Measurements from ENCODE around the gene RGS16.

The RGS16 gene

DNA sequence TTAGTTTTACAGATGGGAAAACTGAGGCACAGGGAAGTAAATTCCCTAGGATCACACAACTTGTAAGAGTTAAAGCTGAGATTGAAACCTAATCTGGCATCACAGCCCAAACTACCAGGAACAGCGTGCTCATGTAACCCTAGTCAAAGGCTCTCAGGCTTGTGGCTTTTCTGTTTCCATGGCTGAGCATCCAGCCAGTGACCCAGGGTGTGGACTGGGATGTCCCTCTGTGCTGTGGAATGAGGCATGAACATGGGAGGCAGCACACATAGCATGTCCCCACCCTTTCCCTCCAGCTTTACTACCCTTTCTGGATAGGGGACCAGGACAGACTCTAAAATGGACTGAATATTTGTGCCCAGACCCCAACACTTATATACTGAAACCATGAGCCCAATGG is 35.1 kb upstream of the RGS16 start:
- no peak for DNase-seq
- no peaks in the 10 kb centered on the region for H3K36me3 ChIP-seq
- H3K27ac ChIP-seq: no peak overlapping the region
- no peaks in the 10 kb centered on the region for H3K27me3 ChIP-seq
- intact Hi-C loops (cut with DNase I; ENCODE audit: low total_unique reads): no loop called here
- TF ChIP-seq, protein P1, sequence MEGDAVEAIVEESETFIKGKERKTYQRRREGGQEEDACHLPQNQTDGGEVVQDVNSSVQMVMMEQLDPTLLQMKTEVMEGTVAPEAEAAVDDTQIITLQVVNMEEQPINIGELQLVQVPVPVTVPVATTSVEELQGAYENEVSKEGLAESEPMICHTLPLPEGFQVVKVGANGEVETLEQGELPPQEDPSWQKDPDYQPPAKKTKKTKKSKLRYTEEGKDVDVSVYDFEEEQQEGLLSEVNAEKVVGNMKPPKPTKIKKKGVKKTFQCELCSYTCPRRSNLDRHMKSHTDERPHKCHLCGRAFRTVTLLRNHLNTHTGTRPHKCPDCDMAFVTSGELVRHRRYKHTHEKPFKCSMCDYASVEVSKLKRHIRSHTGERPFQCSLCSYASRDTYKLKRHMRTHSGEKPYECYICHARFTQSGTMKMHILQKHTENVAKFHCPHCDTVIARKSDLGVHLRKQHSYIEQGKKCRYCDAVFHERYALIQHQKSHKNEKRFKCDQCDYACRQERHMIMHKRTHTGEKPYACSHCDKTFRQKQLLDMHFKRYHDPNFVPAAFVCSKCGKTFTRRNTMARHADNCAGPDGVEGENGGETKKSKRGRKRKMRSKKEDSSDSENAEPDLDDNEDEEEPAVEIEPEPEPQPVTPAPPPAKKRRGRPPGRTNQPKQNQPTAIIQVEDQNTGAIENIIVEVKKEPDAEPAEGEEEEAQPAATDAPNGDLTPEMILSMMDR (IDR thresholded peaks at IDR 0.05): no peak
- no peaks in the 10 kb centered on the region for H3K4me1 ChIP-seq
- no peaks in the 10 kb centered on the region for H3K9me3 ChIP-seq
- no peak overlapping the region for H3K4me3 ChIP-seq

GRCh38 chr1:182637769-182638168 is 33.6 kb upstream of the RGS16 start:
- H3K36me3 ChIP-seq: no peaks in the 10 kb centered on the region
- TF ChIP-seq, protein P1 (IDR thresholded peaks at IDR 0.05): no peak
- H3K9me3 ChIP-seq: no peaks in the 10 kb centered on the region
- H3K27me3 ChIP-seq: no peaks in the 10 kb centered on the region
- no peaks in the 10 kb centered on the region for H3K4me1 ChIP-seq
- H3K27ac ChIP-seq: no peak overlapping the region
- DNase-seq: no peak
- intact Hi-C loops (cut with DNase I; ENCODE audit: low total_unique reads): no loop called here
- no peak overlapping the region for H3K4me3 ChIP-seq

- no peak for DNase-seq
- H3K4me3 ChIP-seq: no peak overlapping the region
- no peak overlapping the region for H3K27ac ChIP-seq
- H3K9me3 ChIP-seq: no peaks in the 10 kb centered on the region
- intact Hi-C loops (cut with DNase I; ENCODE audit: low total_unique reads): no loop called here
- H3K4me1 ChIP-seq: no peaks in the 10 kb centered on the region
- H3K36me3 ChIP-seq: no peaks in the 10 kb centered on the region
- H3K27me3 ChIP-seq: no peaks in the 10 kb centered on the region
- TF ChIP-seq, protein P1 (IDR thresholded peaks at IDR 0.05): no peak
Measured at GRCh38 chr1:182635871-182636270, 31.7 kb upstream of the RGS16 start.

DNA sequence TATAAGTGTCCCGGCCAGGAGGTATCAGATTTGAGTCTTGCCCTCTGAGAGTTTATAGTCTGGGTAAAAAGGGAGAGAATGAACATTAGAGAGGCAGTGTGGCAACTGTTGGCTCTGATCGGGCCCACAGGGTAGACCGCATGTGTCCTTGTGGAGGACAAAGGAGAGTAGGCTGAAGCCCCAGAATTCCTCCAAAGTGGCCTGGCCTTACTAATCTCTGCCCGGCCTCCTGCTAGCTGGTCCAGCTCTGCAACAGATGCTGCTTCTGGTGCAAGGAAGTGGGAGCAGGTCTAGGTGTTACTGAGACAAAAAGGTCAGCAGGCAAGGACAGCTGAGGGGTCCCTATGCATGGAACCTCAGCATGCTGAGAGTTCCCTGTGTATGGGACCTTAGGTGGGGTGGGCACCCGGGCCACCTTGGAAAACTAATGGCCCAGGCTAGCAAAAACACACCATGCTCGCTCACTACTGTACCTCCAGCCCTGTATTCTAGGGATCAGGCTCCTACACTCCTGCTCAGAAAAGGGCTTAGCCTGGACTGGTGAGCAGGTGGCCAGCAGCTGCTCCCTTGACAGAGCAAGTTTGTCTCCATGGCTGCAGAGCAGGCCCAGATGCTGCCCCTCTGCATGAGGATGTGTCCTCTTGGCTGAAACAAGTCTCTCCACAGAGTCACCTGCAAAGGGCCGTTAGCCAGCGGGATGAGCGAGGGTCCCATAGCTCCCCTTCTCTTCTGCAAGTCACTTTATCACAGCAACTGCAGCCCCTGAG is 30.3 kb upstream of the RGS16 start:
- H3K27me3 ChIP-seq: no peaks in the 10 kb centered on the region
- no peaks in the 10 kb centered on the region for H3K36me3 ChIP-seq
- H3K27ac ChIP-seq: no peak overlapping the region
- TF ChIP-seq, protein P1 (IDR thresholded peaks at IDR 0.05): no peak
- H3K9me3 ChIP-seq: no peaks in the 10 kb centered on the region
- H3K4me1 ChIP-seq: no peaks in the 10 kb centered on the region
- intact Hi-C loops (cut with DNase I; ENCODE audit: low total_unique reads): no loop called here
- no peak overlapping the region for H3K4me3 ChIP-seq
- no peak for DNase-seq

DNA sequence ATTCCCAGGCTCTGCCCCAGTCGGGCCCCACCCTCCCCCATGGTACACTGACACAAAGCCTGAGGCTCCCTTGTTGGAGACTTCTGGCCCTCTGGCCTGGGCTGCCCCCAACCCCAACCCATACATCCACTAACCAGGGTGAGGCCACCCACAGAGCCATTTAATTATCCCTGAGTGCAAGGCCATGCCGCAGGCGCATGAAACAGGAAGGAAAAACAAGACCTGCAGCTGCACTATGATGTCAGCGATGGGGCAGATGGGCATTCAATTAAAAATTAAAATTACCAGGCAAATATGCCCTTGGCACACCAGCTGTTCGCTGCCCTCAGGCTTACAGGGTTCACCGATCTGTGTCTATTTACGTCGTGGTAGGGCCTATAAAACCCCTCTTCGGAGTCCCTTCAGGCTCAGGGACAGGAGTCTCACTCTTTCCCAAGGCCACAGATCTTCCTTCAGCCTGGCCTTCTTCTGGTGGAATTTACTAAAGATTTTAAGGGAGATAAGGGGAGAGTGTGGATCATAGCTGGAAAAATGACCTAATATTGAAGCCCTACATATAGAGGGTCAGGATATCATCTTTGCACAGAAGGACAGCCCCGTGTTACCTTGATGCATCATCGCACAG is 29.6 kb upstream of the RGS16 start:
- H3K27ac ChIP-seq: no peak overlapping the region
- DNase-seq: no peak
- H3K36me3 ChIP-seq: no peaks in the 10 kb centered on the region
- H3K27me3 ChIP-seq: no peaks in the 10 kb centered on the region
- TF ChIP-seq, protein P1 (IDR thresholded peaks at IDR 0.05): no peak
- no peak overlapping the region for H3K4me3 ChIP-seq
- intact Hi-C loops (cut with DNase I; ENCODE audit: low total_unique reads): no loop called here
- H3K4me1 ChIP-seq: no peaks in the 10 kb centered on the region
- no peaks in the 10 kb centered on the region for H3K9me3 ChIP-seq

Measured in tibial artery (tissue), 4 donors.